ENCODE measurements around the gene GAPDHS.

GRCh38 chr19:35539314-35539713 is 6.1 kb downstream of the GAPDHS start:
- TF ChIP-seq CTCF (IDR thresholded peaks at IDR 0.05) (no peak), POLR2A (IDR thresholded peaks at IDR 0.05) (no peak)

Measured in vagina (tissue), 2 donors.